ENCODE measurements around the gene RYK. TPM values are rescaled to one million over a fixed set of nuclear protein-coding genes. Genes with fewer than 3 reads are reported as not detected.
A peak's percentile ranks its signal among the peaks of the same experiment; 100 is the strongest.

RYK gene
- total and polyA plus RNA-seq, 2 experiments from 2014 or later: 24.9 to 94.8 TPM

GRCh38 chr3:134153761-134154160, 96.9 kb downstream of the RYK start:
- no peak overlapping the region for H2AFZ ChIP-seq
- no peaks in the 10 kb centered on the region for H3K9me2 ChIP-seq (ENCODE audit: insufficient read depth)
- no peaks in the 10 kb centered on the region for H3K79me2 ChIP-seq (replicated peaks; ENCODE audit: insufficient read depth)
- no peak for TF ChIP-seq REST (IDR thresholded peaks at IDR 0.05; ENCODE audit: unreplicated experiment)
- no peak for TF ChIP-seq ZNF114 (CRISPR knock-in tag; IDR thresholded peaks at IDR 0.05)
- no peak for TF ChIP-seq JUNB (IDR thresholded peaks at IDR 0.05; ENCODE audit: unreplicated experiment)
- TF ChIP-seq EZH2phosphoT487 (IDR thresholded peaks at IDR 0.05; ENCODE audit: unreplicated experiment): no peak
- no peak for TF ChIP-seq ETS1 (IDR thresholded peaks at IDR 0.05)
- no peak for TF ChIP-seq EZH2 (IDR thresholded peaks at IDR 0.05; ENCODE audit: low read depth, unreplicated experiment)
- TF ChIP-seq STAT1 (IDR thresholded peaks at IDR 0.05; ENCODE audit: unreplicated experiment): no peak
- no peak for TF ChIP-seq NANOG (IDR thresholded peaks at IDR 0.05; ENCODE audit: borderline replicate concordance)
- no peak for TF ChIP-seq CREB1 (CRISPR knock-in tag; IDR thresholded peaks at IDR 0.05; ENCODE audit: low read depth)
- no peak for TF ChIP-seq CTCF (conservative IDR thresholded peaks at IDR 0.05; ENCODE audit: low read depth in 2 of 2)
- TF ChIP-seq ZNF331 (CRISPR knock-in tag; IDR thresholded peaks at IDR 0.05; ENCODE audit: low read depth): no peak
- no peak for TF ChIP-seq POLR2AphosphoS5 (IDR thresholded peaks at IDR 0.05; ENCODE audit: low read depth)
- no peak overlapping the region for H3K4me3 ChIP-seq
- H3F3A ChIP-seq (replicated peaks; ENCODE audit: low read depth): no peaks in the 10 kb centered on the region
- H3K36me3 ChIP-seq (ENCODE audit: insufficient read depth): peaks cover 21% of the 10 kb centered on the region
- Mint-ChIP-seq H3K27me3 (ENCODE audit: insufficient read depth, low read depth, poor library complexity) (peaks cover under 1% of the 10 kb centered on the region), H3K27ac (no peak overlapping the region), H3K9me3 (no peaks in the 10 kb centered on the region), H3K4me3 (no peak overlapping the region), H3K4me1 (no peaks in the 10 kb centered on the region), H3K36me3 (ENCODE audit: low read depth) (peaks cover 41% of the 10 kb centered on the region)
- H3K27ac ChIP-seq (ENCODE audit: low read depth): no peak overlapping the region
- H3K27me3 ChIP-seq (ENCODE audit: insufficient read depth): no peaks in the 10 kb centered on the region
- DNase-seq (ENCODE audit: low spot score): no peak
- H4K20me1 ChIP-seq (replicated peaks; ENCODE audit: insufficient read depth): no peaks in the 10 kb centered on the region
- peak; percentile 48; the same call in 2 of the 3 replicates for ATAC-seq
- no peak overlapping the region for H3K4me2 ChIP-seq
- no peaks in the 10 kb centered on the region for H3K4me1 ChIP-seq (ENCODE audit: insufficient read depth)
